Brain microvascular endothelial cell (primary cell): Measurements from ENCODE around the gene HTR6.
A peak's percentile ranks its signal among the peaks of the same experiment; 100 is the strongest.

ENCODE experiments used
- DNase-seq: peaks from one replicate; pipeline ENCODE4 v3.0.0-alpha.2; 2020
- H3K27ac ChIP-seq: fragments of 250-450 bp; sonication (Bioruptor Pico); 2 replicates; pipeline ENCODE4 v1.5.1; 2020; ENCODE audit warnings: mild to moderate bottlenecking, moderate library complexity
- H3K27me3 ChIP-seq: fragments of 250-450 bp; sonication (Bioruptor Pico); replicated peaks from 2 replicates; pipeline ENCODE4 v1.5.1; 2020; ENCODE audit warnings: mild to moderate bottlenecking
- H3K36me3 ChIP-seq: fragments of 250-450 bp; sonication (Bioruptor Pico); replicated peaks from 2 replicates; pipeline ENCODE4 v1.5.1; 2020; ENCODE audit warnings: mild to moderate bottlenecking
- H3K4me3 ChIP-seq: 2 replicates; pipeline ENCODE4 v1.5.1; 2011; ENCODE audit warnings: low read depth, mild to moderate bottlenecking, control low read depth, low read length, moderate library complexity
- CTCF ChIP-seq: IDR thresholded peaks from 2 replicates; pipeline ENCODE4 v1.5.1; 2011; ENCODE audit warnings: low read depth, mild to moderate bottlenecking, moderate library complexity, low read length, control low read depth, inconsistent platforms; ENCODE audit errors: missing control alignments
- in situ Hi-C: cut with HindIII; loops from 2 replicates; pipeline ENCODE4 v1.10.0; 2017; ENCODE audit warnings: low sequenced_read_pairs, low pct_ligation_motif_present

The HTR6 gene

GRCh38 chr1:19703280-19703679, 38.6 kb downstream of the HTR6 start:
- no peak for DNase-seq
- no peak overlapping the region for H3K27ac ChIP-seq
- in situ Hi-C loops, result no loop called here
- no peak overlapping the region for H3K4me3 ChIP-seq
- peak; percentile 4 for TF ChIP-seq CTCF
- no peaks in the 10 kb centered on the region for H3K27me3 ChIP-seq
- no peaks in the 10 kb centered on the region for H3K36me3 ChIP-seq

GRCh38 chr1:19704247-19705113, 39.8 kb downstream of the HTR6 start:
- peak; percentile 74 for DNase-seq
- in situ Hi-C loops, result no loop called here
- peak; percentile 95 for TF ChIP-seq CTCF

GRCh38 chr1:19705464-19705863, 40.8 kb downstream of the HTR6 start:
- no peak for DNase-seq
- no peak overlapping the region for H3K27ac ChIP-seq
- no peaks in the 10 kb centered on the region for H3K27me3 ChIP-seq
- H3K4me3 ChIP-seq, result no peak overlapping the region
- in situ Hi-C loops, result no loop called here
- no peak for TF ChIP-seq CTCF
- no peaks in the 10 kb centered on the region for H3K36me3 ChIP-seq

More at GRCh38 chr1:19704247-19705113, 39.8 kb downstream of the HTR6 start:
- Histone ChIP-seq H3K36me3 (no peaks in the 10 kb centered on the region), H3K27me3 (no peaks in the 10 kb centered on the region), H3K27ac (no peak overlapping the region), H3K4me3 (no peak overlapping the region)

GRCh38 chr1:19706136-19706535, 41.5 kb downstream of the HTR6 start:
- H3K27ac ChIP-seq, result no peak overlapping the region
- no peaks in the 10 kb centered on the region for H3K36me3 ChIP-seq
- H3K27me3 ChIP-seq, result no peaks in the 10 kb centered on the region
- H3K4me3 ChIP-seq, result no peak overlapping the region
- in situ Hi-C loops, result no loop called here
- no peak for TF ChIP-seq CTCF
- DNase-seq, result no peak

- TF ChIP-seq CTCF, result no peak
- Histone ChIP-seq H3K27ac (no peak overlapping the region), H3K27me3 (no peaks in the 10 kb centered on the region), H3K36me3 (no peaks in the 10 kb centered on the region), H3K4me3 (no peak overlapping the region)
- no peak for DNase-seq
- in situ Hi-C loops, result no loop called here
Observed at GRCh38 chr1:19708567-19709110, 44.0 kb downstream of the HTR6 start.
